HEK293 (cell line): ENCODE measurements around the gene WNT7B.

Experiments used
- CTCF ChIP-seq: fragments of 450-650 bp; formaldehyde crosslinking; IDR thresholded peaks from 2 replicates; pipeline ENCODE4 v1.5.1; 2016; ENCODE audit warnings: missing biosample characterization, missing genetic modification characterization
- ZFP37 ChIP-seq: fragments of 450-650 bp; formaldehyde crosslinking; IDR thresholded peaks from 2 replicates; pipeline ENCODE4 v1.5.1; 2016; ENCODE audit warnings: missing biosample characterization, missing genetic modification characterization
- ZFP41 ChIP-seq: fragments of 450-650 bp; formaldehyde crosslinking; IDR thresholded peaks from 2 replicates; pipeline ENCODE4 v1.5.1; 2016; ENCODE audit warnings: missing biosample characterization, missing genetic modification characterization, borderline replicate concordance
- ZNF558 ChIP-seq: fragments of 450-650 bp; formaldehyde crosslinking; IDR thresholded peaks from 2 replicates; pipeline ENCODE4 v1.5.1; 2016; ENCODE audit warnings: missing biosample characterization, missing genetic modification characterization

- no peak for TF ChIP-seq CTCF (tag by site-specific recombination)
- TF ChIP-seq ZNF558 (tag by site-specific recombination), result no peak
- no peak for TF ChIP-seq ZFP41
- TF ChIP-seq ZFP37 (tag by site-specific recombination), result no peak
Observed at GRCh38 chr22:45887202-45888131, 89.5 kb downstream of the WNT7B start.
